Stimulated activated CD8-positive, alpha-beta memory T cell treated with anti-CD3 and anti-CD28 coated beads, Interleukin-7, amount 100 ng/mL, for 24 hours (primary cell): ENCODE data around the gene SMAD4.
"Not testable (repeated sequence)": the region's sequence is repeated elsewhere in the genome, so short reads cannot be mapped to it uniquely, and the experiment has no call there.

Experiments used
- DNase-seq: peaks from one replicate; pipeline ENCODE4 v3.0.0-alpha.2; 2020; ENCODE audit warnings: low read depth

Gene SMAD4

GRCh38 chr18:51070545-51070944 lies 40.5 kb downstream of the SMAD4 start:
- DNase-seq = no peak

GRCh38 chr18:51072586-51073313 lies 42.7 kb downstream of the SMAD4 start:
- DNase-seq = no peak

- no peak for DNase-seq
Measured at GRCh38 chr18:51074605-51075004, 44.6 kb downstream of the SMAD4 start.

- DNase-seq = no peak
Measured at GRCh38 chr18:51076503-51076902, 46.5 kb downstream of the SMAD4 start.

- no peak for DNase-seq
Measured at GRCh38 chr18:51077217-51077616, 47.2 kb downstream of the SMAD4 start.

GRCh38 chr18:51078026-51078425 lies 48.0 kb downstream of the SMAD4 start:
- DNase-seq = no peak

GRCh38 chr18:51082571-51083267 lies 52.7 kb downstream of the SMAD4 start:
- no peak for DNase-seq

GRCh38 chr18:51083398-51083797 lies 53.4 kb downstream of the SMAD4 start:
- DNase-seq = no peak

GRCh38 chr18:51088410-51088809 lies 58.4 kb downstream of the SMAD4 start:
- DNase-seq = no peak

- no peak for DNase-seq
Measured at GRCh38 chr18:51089691-51090090, 59.7 kb downstream of the SMAD4 start.

- DNase-seq = no peak
Measured at GRCh38 chr18:51091270-51091669, 61.3 kb downstream of the SMAD4 start.

- no peak for DNase-seq
Measured at GRCh38 chr18:51092117-51092516, 62.1 kb downstream of the SMAD4 start.

- DNase-seq = not testable (repeated sequence)
Measured at GRCh38 chr18:51092967-51093366, 63.0 kb downstream of the SMAD4 start.

- DNase-seq = no peak
Measured at GRCh38 chr18:51097021-51097822, 67.2 kb downstream of the SMAD4 start.

- DNase-seq = no peak
Measured at GRCh38 chr18:51098082-51098481, 68.1 kb downstream of the SMAD4 start.

GRCh38 chr18:51098513-51098912 lies 68.5 kb downstream of the SMAD4 start:
- no peak for DNase-seq

GRCh38 chr18:51100385-51101120 lies 70.5 kb downstream of the SMAD4 start:
- no peak for DNase-seq

GRCh38 chr18:51107082-51107481 lies 77.1 kb downstream of the SMAD4 start:
- DNase-seq = no peak

GRCh38 chr18:51107598-51108305 lies 77.7 kb downstream of the SMAD4 start:
- no peak for DNase-seq

- DNase-seq = no peak
Measured at GRCh38 chr18:51108330-51108729, 78.3 kb downstream of the SMAD4 start.

- peak; percentile 65 for DNase-seq
Measured at GRCh38 chr18:51110073-51110797, 80.2 kb downstream of the SMAD4 start.
